HG02884 (cell line): Measurements from ENCODE around the gene RBFOX2.
"Not testable (repeated sequence)": the region's sequence is repeated elsewhere in the genome, so short reads cannot be mapped to it uniquely, and the experiment has no call there.

ENCODE experiments used
- ATAC-seq: cut with Tn5 transposase; IDR thresholded peaks from one replicate; pipeline ENCODE4 v1.9.1; 2021; ENCODE audit warnings: mild to moderate bottlenecking, moderate library complexity; ENCODE audit not compliant: unreplicated experiment

Gene RBFOX2

DNA sequence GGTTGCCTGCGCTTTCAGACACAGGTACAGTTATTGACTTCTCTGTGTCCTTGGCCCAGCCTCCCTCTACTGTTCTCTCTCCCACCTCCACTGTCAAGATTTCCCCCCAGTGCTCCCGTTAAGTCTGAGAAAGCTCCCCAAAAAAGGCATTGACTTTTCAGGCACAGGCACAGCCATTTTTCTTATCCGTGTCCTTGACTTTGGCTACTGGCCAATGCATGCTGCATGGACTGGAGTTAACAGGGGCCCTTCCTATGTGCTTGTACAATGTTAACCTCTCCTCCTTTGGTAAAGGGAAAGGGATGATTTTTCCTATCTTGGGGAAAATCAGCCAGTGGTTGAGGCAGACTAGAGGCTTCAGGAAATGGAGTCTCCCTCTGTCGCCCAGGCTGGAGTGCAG is 306.7 kb downstream of the RBFOX2 start:
- no peak for ATAC-seq

GRCh38 chr22:35719212-35719875 is 309.3 kb downstream of the RBFOX2 start:
- no peak for ATAC-seq

DNA sequence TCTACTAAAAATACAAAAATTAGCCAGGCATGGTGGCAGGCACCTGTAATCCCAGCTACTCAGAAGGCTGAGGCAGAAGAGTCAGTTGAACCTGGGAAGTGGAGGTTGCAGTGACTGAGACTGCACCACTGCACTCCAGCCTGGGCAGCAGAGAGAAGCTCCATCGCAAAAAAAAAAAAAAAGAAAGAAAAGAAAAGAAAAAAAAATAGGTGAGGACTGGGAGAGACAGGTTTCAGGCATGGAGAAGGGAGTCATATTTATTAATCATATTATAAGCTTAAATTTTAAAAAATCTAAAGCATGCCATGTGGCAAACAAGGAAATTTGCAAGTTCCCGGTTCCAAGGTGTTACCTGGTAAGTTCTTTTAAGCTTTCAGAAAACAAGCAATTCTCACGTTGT is 311.1 kb downstream of the RBFOX2 start, which contains the start of gene APOL5:
Gene APOL5 (plus strand): TSS at position 301 of the 400 bp plus-strand sequence. CDS start 0 bp downstream, at position 301.
- no peak for ATAC-seq

GRCh38 chr22:35712672-35713071 is 316.0 kb downstream of the RBFOX2 start:
- no peak for ATAC-seq

GRCh38 chr22:35711336-35711735 is 317.3 kb downstream of the RBFOX2 start:
- no peak for ATAC-seq

DNA sequence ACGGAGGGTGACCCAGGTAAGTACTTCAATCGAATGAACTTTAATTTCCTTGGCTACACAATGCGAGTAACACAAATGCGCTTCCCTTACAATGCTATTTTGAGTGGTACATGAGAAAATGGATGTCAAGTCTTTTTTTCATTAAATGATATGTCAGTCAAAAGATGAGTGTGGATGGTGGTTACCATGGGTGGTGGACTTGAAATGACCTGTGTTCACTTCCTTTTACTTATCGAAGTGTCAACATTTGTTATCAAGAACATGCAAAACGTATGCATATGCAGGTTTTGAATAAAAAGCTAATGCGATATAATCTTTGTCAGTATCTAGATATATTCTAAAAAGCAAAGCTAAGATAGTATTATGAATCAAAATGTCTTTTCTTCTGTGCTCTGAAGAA is 319.7 kb downstream of the RBFOX2 start:
- no peak for ATAC-seq

GRCh38 chr22:35708453-35708852 is 320.2 kb downstream of the RBFOX2 start:
- ATAC-seq, result no peak

DNA sequence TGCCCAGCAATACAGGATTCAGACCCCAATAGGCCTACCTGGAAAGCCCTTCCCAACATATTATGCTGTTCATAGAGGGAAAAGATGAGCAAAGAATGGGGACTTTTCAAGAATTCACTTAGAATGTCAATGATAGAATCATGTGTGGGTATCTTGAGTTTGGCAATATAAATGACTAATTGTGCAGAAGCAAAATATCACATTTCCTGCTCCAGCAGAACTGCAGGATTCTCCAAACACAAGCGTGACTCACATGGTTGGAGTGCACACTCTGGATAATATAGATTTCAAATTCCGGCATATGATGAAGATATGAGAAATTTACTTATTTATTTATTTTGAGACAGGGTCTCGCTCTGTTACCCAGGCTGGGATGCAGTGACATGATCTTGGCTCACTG is 323.5 kb downstream of the RBFOX2 start:
- no peak for ATAC-seq

GRCh38 chr22:35703861-35704584 is 324.6 kb downstream of the RBFOX2 start:
- no peak for ATAC-seq

DNA sequence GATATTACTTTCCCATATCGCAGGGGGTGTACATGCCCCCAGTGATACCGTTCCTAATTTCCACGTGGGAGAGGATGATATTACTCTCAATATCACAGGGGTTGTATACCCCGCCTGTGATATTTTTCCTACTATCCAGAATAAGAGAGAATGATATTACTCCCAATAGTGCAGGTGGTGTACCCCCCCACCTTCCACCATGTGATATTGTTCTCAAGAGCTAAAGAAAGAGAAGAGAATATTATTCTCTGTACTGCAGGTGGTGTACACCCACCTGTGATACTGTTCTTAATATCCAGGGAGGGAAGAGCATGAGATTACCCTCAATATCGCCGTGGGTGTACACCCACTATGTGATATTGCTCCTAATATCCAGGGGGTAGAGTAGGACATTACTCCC is 328.8 kb downstream of the RBFOX2 start:
- not testable (repeated sequence) for ATAC-seq

DNA sequence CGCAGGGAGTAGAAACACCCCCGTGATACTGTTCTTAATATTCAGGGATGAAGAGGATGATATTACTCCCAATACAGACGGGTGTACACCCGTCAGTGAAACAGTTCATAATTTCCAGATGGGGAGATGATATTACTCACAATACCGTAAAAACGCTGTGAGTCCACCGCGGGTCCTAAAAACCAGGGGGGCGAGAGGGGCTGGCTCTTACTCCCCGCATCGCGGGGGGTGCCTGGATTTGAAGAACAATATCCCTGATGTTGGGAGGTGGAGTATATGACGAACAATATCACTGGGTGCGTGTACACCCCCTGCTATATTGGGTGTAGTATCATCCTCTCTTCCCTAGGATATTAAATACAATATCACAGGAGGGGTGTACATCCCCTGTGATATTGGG is 331.5 kb downstream of the RBFOX2 start:
- ATAC-seq, result no peak

DNA sequence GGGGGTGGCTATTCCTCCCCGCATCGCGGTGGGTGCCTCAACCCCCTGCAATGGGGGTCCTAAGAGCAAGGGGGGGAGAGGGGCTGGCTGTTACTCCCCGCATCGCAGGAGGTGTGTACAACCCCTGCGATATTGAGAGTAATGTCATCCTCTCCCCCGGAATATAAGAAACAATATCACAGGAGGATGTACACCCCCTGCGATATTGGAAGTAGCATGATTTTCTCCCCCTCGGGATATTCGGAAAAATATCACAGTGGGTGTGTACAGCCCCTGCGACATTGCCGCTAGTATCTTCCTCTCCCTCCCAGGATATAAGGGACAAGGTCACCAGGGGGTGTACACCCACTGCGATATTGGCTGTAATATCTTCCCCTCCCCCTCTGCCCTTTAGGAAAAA is 333.4 kb downstream of the RBFOX2 start:
- ATAC-seq, result no peak

DNA sequence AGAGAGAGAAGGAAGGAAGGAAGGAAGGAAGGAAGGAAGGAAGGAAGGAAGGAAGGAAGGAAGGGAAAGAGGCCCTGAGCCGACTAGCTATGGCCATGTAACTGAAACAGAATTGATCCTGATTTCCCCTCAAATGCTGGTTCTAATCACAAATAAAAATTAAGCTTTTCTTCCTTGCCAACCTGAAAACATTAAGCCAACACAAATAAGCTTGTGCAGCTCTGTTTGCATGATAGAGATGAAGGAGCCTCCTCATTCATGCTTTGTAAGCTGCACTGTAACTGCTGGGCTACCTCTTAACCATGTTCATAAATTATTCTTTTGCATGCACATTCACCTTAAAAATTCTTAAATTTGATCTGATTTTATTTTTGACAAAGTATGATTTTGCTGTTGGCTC is 338.6 kb downstream of the RBFOX2 start:
- ATAC-seq, result no peak

- ATAC-seq, result no peak
Observed at GRCh38 chr22:35688913-35689675, 339.5 kb downstream of the RBFOX2 start.
